ENCODE data around the gene GABARAPL1.

DNA sequence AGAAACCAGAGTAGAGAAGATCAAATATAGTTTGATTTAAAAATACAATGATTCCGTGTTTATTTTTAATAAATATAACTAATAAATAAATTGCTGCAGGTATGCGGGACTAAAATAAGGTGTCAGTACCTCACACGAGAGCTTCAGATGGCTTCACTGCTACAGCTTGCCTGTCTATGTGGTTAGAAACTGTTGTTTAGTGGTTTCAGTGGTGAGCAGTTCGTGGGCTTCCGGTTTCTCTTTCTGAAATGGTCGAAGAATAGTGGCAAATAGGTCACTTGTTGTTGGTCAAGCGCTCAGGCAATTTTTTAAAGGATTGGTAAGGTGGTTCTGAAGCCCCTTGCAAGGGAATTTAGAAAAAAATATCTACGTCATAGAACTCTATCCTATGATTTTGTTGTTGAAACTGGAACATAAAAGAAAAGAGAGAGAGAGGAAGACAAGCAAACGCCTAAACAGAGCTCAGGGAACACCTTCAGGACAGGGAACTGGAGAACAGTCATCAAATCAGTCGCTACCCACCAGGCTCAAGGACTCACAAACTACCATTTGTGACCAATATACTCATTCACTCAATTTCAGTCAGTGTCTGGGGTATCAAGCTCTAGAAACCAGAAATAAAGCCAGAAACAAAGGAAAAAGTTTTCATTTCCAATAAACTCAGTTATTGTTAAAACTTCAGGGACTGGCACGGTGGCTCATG lies 31.3 kb downstream of the GABARAPL1 start:
- TF ChIP-seq, protein P1, sequence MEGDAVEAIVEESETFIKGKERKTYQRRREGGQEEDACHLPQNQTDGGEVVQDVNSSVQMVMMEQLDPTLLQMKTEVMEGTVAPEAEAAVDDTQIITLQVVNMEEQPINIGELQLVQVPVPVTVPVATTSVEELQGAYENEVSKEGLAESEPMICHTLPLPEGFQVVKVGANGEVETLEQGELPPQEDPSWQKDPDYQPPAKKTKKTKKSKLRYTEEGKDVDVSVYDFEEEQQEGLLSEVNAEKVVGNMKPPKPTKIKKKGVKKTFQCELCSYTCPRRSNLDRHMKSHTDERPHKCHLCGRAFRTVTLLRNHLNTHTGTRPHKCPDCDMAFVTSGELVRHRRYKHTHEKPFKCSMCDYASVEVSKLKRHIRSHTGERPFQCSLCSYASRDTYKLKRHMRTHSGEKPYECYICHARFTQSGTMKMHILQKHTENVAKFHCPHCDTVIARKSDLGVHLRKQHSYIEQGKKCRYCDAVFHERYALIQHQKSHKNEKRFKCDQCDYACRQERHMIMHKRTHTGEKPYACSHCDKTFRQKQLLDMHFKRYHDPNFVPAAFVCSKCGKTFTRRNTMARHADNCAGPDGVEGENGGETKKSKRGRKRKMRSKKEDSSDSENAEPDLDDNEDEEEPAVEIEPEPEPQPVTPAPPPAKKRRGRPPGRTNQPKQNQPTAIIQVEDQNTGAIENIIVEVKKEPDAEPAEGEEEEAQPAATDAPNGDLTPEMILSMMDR (conservative IDR thresholded peaks at IDR 0.05 in 1 of 2, IDR thresholded peaks at IDR 0.05 in 1 of 2; ENCODE audit: low read depth in 1 of 2, low read length in 2 of 2), result no peak
- no peak for TF ChIP-seq EZH2 (IDR thresholded peaks at IDR 0.05; ENCODE audit: low read length, missing control alignments)

Measured in fibroblast of lung (primary cell).